NCI-H2029 (cell line): Measurements from ENCODE around the gene CFAP61.
"Not testable (repeated sequence)": the region's sequence is repeated elsewhere in the genome, so short reads cannot be mapped to it uniquely, and the experiment has no call there.

Experiments
- DNase-seq: peaks from one replicate; lab custom pipeline; 2025; lab: John Stamatoyannopoulos, UW

CFAP61 gene

DNA sequence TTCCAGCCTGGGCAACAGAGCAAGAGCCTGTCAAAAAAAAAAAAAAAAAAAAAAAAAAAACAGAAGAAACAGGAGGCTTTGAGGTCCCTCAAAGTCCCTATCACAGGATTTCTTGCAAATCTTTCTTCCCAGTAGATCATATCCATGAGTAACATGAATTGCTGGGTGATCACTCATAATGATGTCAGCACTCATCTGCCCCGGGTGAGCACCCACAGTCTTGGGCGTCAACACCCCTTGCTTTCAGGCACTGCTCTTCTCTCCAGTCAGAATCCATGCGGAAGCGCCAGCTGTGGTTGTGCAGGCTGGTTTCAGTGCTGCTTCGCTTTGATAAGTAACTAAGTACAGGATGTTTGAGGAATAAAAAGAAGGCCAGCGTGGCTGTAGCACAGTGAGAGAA lies 275.4 kb downstream of the CFAP61 start:
- no peak for DNase-seq

DNA sequence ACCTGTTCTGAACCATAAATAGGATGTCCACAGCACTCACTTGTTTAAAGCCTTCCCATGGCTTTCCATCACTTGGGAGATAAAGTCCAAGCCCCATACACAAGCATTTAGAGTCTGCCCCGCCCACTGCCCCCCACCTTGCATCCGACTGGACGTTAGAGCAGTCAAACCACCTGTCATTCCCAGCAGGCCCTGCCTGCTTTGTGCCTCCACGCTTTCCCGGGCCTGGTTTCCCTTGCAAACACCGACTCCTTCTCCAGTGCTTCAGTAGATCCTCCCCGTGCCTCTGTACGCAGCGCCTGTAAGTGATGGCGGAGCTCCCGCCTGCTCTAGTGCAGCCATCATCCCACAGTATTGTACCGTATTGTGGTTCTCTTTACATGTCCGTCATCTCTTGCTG lies 277.2 kb downstream of the CFAP61 start:
- DNase-seq, result no peak

DNA sequence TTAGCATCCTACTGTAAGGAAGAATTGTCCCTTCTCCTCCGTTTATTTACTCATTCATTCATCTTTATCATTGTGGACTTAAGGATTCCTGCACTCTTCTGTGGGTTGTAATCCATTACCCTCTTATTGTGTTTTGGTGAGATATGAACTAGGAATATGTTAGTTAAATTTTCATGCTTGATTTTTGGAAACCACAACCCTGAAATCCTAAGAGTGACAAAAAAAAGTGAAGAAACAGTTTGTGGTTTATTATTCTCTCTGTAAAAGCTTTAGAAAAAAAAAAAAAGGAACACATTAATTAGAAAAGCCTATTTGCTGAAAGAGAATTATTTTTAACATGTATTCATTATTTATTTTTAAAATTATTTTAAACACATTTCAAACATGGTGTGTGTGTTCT lies 278.8 kb downstream of the CFAP61 start:
- DNase-seq, result no peak

DNA sequence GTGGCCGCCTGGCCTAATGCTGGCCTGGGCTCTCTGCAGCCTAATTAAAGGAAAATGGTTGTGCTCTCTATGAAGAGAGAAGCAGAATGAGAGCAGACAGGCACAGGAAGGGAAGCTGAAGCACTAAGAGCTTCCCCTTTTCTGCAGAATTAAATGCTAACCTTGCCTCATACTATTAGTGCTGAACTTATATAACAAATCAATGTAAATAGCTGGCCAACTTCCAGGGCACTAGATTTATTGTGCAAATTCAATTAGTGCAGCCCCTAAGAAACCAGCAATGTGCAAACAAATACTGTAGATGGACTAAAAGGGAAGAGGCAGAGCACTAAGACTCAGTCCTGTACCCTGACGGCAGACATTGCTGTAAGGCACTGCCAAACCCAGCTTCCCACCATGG lies 279.5 kb downstream of the CFAP61 start:
- DNase-seq, result no peak

DNA sequence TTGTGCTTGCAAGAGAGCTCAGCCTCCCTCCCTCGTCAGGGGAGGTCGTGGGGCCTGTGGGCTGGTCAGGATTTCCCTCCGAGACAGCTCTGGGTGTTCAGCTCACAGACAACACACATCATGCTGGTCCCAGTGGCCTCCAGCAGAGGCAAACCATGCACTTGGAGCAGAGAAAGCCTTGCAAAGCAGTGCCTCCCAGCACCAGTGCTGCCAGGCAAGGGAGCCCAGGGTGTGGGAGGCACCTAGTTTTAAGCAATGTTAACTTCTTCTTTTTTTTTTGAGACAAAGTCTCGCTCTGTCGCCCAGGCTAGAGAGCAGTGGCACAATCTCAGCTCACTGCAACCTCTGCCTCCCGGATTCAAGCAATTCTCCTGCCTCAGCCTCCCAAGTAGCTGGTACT lies 281.5 kb downstream of the CFAP61 start:
- no peak for DNase-seq

DNA sequence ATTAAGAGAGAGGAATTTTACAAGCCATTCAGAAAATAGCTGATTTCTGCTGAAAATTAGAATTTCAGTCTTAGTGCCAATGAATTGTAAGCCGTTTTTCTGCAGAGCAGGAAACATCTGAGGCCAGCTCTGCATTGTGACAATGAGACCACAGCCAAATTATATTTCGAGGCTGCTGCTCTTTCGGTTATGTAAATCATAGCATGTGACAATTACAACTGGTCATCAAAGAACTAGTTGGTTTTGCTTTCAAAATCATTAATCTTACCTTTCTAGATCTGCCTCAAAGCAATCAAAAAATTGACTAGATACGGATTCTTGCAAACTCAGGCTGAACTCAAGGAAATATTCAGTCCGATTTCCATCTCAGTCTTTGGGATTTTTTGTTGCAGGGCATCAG lies 282.2 kb downstream of the CFAP61 start:
- DNase-seq, result no peak

DNA sequence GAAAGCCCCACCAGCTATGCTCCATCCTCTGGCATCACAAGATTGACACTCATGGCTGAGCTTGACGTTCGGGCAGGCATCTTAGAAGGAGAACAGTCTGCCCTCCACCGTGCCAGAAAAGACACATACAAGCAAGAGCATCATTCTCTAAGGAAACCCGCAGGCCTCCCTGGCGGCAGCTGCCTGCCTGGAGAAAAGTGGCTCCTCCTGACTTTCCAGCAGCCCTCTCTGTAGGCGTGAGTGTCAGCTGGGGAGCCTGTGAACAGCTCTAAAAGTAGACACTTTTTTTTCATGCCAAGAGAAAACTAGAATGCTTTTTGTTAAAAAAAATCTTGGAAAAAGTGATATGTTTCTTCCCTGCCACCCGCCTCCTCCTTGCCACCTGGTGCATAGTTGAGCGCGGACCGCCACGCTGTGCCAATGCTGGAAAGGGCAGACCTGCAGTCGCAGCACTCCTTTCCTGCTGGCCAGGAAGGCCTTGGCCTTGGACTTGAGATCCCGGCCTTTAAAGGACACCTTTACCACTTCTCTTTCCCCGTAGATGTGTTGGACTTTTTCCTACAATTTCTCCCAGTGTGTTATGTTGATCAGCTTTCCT lies 285.9 kb downstream of the CFAP61 start:
- DNase-seq, result no peak

DNA sequence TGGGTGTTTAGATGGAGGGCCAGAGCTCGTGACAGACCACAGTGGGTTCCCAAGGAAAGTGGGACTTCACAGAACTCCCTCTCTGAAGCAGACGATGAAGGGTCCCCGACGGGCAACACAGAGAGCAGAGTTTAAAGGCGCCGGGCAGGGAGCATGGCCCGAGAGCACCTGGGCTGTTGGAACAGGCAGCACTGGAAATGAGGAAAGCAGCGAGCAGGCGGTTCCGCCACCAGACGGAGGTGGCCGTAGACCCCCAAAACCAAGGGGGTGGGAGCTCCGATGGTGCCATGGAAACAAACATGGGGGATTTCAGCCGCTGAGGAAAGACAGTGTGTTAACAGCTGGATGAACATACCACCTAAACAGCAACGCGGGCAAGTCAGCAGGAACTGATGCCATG lies 288.1 kb downstream of the CFAP61 start:
- no peak for DNase-seq

DNA sequence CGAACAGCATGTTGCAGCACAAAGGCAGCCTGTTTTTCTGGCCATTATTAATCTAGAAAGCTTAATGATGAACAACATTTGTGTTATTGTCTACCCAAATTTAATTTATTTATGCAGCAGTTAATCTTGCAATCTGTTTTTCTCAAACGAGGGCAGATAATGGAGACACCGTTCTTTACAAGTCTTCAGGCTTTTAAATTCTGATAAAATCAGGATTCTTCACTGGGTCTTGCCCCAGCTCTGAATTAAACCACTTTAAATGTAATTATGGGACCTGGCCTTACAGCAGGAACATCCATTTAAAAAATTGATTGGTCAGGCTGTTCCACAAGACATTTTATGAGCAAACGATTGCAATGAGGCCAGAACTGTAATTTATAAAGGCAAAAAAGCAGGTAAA lies 289.0 kb downstream of the CFAP61 start:
- no peak for DNase-seq

DNA sequence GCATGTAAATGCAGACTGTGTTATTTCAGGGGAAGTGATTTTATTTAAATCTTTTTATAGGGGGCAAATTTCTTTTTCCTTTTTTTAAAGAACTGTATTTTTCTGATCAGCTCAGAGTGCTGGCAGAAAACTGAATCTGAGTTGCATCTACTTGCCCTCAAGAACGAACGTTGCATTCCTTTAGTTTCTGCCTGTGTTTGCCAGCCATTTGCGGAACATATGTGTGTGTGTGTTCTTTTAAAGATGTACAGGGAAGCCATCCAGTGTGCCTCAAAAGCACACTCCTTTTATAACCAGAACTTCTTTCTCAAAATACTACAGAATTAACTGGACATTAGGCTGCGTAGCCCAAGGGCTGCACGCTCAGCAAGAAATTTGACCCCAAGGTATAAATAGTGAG lies 289.7 kb downstream of the CFAP61 start:
- no peak for DNase-seq

DNA sequence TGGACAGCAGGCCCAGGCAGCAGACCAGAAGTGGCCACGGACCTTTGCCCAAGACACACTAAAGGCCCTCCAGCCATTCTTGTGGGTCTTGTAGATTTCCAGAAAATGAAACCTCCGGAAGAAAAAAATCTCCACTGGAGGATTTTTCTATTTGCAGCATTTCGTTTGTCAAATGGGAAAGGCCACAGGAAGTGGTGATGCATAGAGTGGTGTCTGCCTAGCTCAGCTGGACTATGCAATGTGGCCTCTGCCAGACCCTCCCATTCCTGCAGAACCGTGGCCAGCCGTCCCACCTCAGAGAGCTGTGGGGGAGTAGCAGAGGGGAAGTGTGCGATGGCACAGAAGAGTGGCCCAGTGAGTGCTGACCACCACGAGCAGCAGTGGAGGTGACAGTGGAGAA lies 291.6 kb downstream of the CFAP61 start:
- DNase-seq, result no peak

DNA sequence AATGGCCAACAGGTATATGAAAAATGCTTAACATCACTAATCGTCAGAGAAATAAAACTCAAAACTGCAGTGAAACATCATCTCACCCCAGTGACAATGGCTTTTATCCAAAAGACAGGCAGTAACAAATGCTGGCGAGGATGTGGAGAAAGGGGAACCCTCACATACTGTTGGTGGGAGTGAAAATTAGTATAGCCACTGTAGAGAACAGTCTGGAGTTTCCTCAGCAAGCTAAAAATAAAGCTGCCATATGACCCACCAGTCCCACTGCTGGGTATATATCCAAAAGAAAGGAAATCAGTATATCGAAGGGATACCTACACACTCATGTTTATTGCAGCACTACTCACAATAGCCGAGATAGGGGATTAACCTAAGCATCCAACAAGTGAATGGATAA lies 292.1 kb downstream of the CFAP61 start:
- no peak for DNase-seq

DNA sequence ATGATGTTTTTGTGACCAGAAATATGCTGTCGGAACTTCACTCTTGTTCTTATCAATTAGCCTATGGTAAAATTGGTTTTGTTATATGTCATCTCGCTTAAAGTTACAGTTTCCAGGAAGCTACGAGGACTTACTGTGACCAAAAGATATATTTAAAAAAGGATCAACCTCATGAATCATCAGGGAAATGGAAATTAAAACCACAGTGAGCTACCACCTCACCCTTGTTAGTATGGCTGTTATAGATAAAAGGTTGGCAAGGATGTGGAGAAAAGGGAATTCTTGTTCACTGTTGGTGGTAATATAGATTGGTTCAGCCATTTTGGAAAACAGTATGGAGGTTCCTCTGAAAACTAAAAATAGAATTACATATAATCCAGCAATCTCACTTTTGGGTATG lies 301.2 kb downstream of the CFAP61 start:
- no peak for DNase-seq

DNA sequence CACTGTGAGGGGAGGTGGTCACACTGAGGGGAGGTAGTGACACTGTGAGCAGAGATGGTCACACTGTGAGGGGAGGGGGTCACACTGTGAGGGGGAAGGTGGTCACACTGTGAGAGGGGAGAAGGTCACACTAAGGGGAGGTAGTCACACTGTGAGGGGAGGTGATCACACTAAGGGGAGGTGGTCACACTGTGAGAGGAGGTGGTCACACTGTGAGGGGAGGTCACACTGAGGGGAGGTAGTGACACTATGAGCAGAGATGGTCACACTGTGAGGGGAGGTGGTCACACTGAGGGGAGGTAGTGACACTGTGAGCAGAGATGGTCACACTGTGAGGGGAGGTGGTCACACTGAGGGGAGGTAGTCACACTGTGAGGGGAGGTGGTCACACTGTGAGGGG lies 303.2 kb downstream of the CFAP61 start:
- DNase-seq, result not testable (repeated sequence)

DNA sequence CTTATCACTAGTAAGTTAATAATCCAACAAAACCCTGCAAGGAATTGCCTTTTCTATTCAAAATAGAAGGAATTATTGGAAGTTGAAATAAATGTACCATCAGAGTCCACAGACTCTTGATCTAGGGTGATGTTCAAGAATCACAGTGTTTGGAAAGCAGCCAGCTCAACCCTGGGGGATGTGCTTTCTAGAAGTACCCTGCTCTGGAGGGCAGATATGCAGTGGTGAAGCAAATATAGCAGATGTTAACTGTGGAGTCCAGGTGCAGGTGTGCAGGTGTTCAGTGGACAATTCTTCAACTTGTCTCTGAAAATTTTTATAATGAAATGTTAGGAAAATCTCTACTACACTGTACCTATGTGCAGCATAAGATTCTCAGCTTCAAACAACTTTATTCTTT lies 306.5 kb downstream of the CFAP61 start:
- DNase-seq, result no peak

DNA sequence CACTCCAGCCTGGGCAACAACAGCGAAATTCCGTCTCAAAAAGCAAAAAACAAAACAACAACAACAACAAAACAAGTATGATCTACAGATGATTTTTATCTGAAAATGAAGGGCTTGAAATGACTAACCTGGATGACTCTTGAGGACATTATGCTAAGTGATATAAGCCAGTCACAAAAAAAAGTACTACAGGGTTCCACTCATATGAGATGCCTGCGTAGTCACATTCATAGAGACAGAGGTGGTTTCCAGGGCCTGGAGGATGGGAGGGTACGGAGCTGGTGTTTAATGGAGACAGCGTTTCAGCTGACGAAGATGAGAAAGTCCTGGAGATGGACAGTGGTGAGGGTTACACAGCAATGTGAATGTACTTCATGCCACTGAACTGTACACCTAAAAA lies 307.3 kb downstream of the CFAP61 start:
- DNase-seq, result no peak

DNA sequence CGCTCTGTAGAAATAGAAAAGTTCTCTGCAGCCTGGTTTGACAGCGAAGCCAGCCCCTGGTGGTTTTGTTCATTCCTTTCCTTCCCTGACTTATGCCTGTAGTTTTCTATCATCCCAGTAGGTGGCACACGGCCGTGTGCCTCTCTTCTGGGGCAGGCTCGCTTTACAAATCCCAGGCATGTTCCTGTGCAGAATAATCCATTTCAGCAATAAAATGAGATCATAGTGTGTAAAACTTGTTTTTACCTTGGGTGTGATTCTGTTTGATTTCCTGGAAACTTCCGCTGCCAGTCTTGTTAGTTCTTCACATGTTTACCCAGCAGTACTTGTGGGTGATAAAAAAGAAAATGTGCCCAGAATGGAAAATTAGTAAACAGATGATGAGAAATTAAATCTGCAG lies 308.1 kb downstream of the CFAP61 start:
- DNase-seq, result peak; percentile 43

DNA sequence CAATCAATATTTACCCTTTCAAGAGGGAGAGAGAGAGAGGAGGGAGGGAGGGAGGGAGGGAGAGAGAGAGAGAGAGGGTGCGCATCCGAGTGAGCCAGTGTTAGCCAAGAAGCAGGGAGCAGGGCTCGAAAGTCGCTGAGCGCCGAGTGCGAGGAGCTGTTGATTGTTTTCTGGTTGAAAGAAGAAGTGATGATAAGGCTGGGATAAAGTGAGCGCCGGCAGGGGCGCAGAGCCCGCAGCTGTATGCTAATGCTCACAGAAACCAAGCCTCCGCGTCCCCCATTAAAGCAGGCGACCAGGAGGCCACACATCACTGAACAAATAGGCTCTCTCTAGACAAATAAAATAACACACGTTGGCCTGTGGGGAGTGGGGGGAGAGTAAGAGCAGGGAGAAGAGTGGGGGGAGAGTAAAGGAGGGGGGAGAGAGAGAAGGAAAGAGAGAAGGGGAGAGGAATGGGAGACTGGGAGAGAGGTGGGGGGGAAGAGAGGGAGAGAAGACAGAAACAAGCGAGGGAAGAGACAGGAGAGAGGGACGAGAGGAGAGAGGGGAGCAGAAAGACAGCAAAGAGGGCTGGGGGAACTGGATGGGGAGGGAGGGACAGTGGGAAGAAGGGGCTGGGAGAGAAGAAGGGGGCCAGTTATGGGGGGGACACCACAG lies 310.6 kb downstream of the CFAP61 start:
- DNase-seq, result peak; percentile 92

DNA sequence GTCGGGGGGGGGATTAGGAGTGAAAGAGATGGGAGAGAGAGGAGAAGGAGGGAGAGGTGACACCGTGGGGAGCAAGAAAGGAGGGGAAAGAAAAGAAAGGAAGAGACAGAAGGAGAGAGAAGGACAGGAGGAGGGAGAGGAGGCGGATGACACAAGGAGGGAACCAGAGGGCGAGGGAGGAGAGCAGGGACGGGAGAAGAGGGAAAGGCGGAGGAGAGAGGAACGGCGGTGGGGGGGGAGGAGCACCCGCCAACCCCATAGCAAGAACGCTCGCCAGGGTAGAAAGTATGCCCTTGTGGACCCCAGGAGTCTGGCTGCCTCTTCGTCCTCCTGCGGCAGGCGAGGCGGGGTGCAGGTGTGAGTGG lies 311.1 kb downstream of the CFAP61 start:
- DNase-seq, result peak; percentile 74

DNA sequence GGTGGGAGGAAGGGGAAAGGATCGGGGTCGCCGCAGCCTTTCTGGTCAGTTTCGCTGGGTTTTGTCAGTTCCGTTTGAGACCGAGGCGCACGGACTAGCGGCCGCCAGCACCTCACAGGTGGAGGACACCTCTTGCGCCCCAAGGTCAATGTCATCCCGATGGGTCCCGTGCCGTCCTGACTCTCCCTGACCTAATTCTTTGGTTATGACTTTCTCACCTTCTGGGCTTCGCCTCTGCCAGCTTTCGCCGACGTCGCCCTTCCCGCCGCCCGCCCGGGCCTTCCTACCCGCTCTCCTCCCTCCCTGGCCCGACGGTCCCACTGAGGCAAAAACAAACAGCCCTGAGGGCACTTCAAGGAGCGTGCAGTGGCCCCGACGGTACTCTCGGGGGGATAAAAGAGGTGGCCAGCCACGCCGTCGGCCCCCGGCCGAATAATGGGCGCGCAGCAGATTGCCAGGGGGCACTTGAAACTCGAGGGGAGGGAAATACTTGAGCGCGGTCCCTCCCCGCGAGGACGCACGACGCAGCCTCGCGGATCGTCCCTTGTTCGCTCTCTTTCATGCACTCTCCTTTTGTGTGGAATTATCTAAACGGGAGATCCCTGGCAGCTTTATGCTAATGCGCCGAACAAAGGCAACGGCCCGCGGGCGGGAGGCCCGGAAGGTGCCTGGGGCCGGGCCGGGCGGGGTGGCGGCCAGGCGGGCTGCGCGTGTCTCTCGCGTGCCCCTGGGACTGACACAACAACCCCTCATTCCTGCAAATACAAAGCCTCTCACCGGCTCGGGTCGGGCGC lies 311.7 kb downstream of the CFAP61 start:
- peak; percentile 96 for DNase-seq

DNA sequence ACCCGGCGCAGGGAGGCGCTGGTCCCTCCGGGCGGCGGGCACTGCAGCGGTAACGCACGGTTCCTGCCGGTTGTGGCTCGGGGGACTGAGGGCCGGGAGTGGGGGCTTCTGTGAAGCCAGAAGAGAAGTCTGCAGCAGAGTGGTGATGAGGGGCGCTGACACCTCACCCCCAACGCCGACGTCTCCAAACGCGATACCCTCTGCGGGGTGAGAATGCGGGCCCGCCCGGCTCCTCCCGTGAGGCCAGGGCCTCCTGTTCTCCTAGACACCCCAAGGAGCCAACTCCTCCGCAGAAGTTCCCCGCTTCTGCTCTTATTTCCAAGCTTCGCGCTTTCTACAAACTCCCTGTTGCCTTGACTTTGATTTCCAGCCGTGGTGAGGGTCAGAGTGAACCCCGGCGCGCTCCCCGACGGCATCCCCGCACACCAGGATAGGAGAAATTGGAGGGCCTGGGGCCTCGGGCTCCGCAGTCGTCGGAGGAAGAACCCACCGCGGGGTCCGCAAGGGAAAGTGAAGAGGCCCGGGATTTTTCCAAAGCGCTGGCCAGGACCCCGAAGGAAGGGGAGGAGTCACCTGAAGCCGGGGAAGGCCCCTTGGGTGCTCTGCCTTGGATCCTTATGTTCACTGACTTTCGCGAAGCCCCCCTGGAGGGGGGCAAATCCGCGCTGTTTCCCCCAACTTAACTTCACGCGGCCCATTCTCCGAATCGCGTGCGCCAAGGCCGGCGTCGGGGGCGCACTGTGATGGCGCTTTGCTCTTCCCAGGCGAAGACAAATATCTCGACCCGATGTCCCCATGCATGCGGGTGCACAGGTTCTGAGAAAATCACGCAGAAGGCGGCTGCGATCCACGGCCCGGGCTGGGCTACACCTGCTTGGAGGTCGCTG lies 312.5 kb downstream of the CFAP61 start:
- DNase-seq, result peak; percentile 43

DNA sequence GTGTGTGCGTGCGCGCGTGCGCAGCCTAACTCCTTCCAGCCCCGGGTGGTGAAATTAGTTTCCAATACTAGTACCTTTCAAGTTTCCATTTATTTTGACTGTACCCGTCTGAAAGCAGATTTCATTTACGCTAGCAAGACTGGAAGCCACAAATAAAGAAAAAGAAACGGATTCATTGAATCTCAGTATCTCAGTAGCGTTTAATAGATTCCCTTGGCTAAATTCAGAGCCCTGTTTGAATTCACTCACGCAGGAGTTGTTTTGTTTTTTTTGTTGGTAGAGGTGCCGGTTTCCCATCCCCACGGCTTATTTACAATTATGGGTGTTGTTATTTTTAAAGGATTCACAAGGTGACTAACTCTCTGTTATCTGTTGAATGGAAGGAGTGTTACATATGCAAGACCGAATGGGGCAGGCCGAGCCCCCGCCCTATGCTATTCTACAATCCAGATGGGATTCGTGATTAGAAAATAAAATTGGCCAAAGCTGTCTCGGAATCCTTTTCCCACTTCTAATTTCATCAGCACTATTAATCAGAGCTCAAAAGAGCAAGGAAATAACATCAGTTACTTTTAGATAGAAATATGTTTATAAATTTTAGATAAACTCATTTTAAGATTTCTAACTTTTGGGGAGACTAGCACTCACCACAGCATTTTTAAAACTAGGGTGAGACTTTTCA lies 313.3 kb downstream of the CFAP61 start:
- DNase-seq, result no peak
